Rectal smooth muscle tissue (tissue), 1 donor: ENCODE data around the gene ALDH1B1.
"Not testable (repeated sequence)": the region's sequence is repeated elsewhere in the genome, so short reads cannot be mapped to it uniquely, and the experiment has no call there.

ENCODE experiments used
- H3K27ac ChIP-seq: one replicate; pipeline ENCODE4 v1.7.0; 2013; ENCODE audit warnings: low read depth, low read length, inconsistent platforms
- H3K27me3 ChIP-seq: one replicate; pipeline ENCODE4 v1.7.0; 2013; ENCODE audit warnings: low read length; ENCODE audit not compliant: control insufficient read depth, insufficient read depth
- H3K36me3 ChIP-seq: one replicate; pipeline ENCODE4 v1.7.0; 2013; ENCODE audit warnings: low read length; ENCODE audit not compliant: control insufficient read depth, insufficient read depth
- H3K4me1 ChIP-seq: one replicate; pipeline ENCODE4 v1.7.0; 2013; ENCODE audit warnings: low read length; ENCODE audit not compliant: control insufficient read depth, insufficient read depth
- H3K4me3 ChIP-seq: one replicate; pipeline ENCODE4 v1.7.0; 2013; ENCODE audit warnings: low read length
- H3K9ac ChIP-seq: one replicate; pipeline ENCODE4 v1.7.0; 2013; ENCODE audit warnings: low read length

Gene ALDH1B1

DNA sequence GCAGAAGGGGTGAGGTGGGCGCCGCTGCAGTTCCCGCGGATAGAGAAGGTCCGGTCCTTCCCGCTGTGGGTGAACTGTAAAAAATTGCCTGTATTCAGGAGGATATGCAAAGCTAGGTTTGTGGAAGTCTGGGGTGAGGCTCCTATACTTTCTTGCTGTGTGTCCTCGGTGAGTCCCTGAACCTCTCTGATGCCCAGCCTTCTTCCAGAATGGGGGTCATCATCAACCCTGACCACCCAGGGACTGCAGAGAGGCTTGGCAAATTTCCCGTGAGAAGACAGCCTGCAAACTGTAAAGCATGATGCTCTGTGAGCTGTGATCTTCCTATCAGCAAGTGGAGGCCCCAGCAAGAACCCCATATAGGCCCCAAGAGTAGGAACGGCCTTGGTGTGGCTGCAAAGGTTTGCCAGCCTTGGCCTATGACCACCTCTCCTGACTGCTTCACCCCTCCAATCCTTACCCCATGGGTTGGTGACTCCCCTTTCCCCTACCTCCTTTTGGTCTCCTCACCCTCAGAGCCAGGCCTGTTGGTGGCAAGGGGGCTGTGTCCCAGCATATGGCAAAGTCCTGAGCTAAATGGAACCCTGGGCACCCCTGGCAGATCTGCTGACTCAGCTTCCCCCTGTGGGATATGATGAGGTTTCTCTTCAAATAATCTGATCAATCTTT, 760 bp downstream of the ALDH1B1 start:
- Histone ChIP-seq H3K27me3 (no peaks in the 10 kb centered on the region), H3K4me3 (peak overlapping the region; percentile 77), H3K4me1 (peaks cover 32% of the 10 kb centered on the region), H3K36me3 (peaks cover 12% of the 10 kb centered on the region), H3K27ac (peak overlapping the region; percentile 83), H3K9ac (peak overlapping the region; percentile 87)

- peak overlapping the region; percentile 32 for H3K4me3 ChIP-seq
Measured at GRCh38 chr9:38394416-38394815, 1.9 kb downstream of the ALDH1B1 start.

DNA sequence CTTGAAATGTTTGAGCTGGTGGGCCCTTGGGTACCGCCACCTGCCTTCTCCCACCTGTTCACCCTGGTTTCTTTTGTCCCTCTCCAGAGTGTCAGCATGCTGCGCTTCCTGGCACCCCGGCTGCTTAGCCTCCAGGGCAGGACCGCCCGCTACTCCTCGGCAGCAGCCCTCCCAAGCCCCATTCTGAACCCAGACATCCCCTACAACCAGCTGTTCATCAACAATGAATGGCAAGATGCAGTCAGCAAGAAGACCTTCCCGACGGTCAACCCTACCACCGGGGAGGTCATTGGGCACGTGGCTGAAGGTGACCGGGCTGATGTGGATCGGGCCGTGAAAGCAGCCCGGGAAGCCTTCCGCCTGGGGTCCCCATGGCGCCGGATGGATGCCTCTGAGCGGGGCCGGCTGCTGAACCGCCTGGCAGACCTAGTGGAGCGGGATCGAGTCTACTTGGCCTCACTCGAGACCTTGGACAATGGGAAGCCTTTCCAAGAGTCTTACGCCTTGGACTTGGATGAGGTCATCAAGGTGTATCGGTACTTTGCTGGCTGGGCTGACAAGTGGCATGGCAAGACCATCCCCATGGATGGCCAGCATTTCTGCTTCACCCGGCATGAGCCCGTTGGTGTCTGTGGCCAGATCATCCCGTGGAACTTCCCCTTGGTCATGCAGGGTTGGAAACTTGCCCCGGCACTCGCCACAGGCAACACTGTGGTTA, 3.3 kb downstream of the ALDH1B1 start:
- Histone ChIP-seq H3K27me3 (no peaks in the 10 kb centered on the region), H3K4me1 (peaks cover 12% of the 10 kb centered on the region), H3K4me3 (no peak overlapping the region), H3K36me3 (peaks cover 12% of the 10 kb centered on the region), H3K27ac (no peak overlapping the region), H3K9ac (no peak overlapping the region)

More at GRCh38 chr9:38394416-38394815, 1.9 kb downstream of the ALDH1B1 start:
- peak overlapping the region; percentile 2 for H3K27ac ChIP-seq
- peaks cover 12% of the 10 kb centered on the region for H3K36me3 ChIP-seq
- peaks cover 21% of the 10 kb centered on the region for H3K4me1 ChIP-seq
- H3K27me3 ChIP-seq: no peaks in the 10 kb centered on the region
- H3K9ac ChIP-seq: no peak overlapping the region

DNA sequence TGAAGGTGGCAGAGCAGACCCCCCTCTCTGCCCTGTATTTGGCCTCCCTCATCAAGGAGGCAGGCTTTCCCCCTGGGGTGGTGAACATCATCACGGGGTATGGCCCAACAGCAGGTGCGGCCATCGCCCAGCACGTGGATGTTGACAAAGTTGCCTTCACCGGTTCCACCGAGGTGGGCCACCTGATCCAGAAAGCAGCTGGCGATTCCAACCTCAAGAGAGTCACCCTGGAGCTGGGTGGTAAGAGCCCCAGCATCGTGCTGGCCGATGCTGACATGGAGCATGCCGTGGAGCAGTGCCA, 3.8 kb downstream of the ALDH1B1 start:
- H3K9ac ChIP-seq: no peak overlapping the region
- no peaks in the 10 kb centered on the region for H3K27me3 ChIP-seq
- H3K36me3 ChIP-seq: peaks cover 12% of the 10 kb centered on the region
- peaks cover 7% of the 10 kb centered on the region for H3K4me1 ChIP-seq
- no peak overlapping the region for H3K27ac ChIP-seq
- H3K4me3 ChIP-seq: no peak overlapping the region

DNA sequence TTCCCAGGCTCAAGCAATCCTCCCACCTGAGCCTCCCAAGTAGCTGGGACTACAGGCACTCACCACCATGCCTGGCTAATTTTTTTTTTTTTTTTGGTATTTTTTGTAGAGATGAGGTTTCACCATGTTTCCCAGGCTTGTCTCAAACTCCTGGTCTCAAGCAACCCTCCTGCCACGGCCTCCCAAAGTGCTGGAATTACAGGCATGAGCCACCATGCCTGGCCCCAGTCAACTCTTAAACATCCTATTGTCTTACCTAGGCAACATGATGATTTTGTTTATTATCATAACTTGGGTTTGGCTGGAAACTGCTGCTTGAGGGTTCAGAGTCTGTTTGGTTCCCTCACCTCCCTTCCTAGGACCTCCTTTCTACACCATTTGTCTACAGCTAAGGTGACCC, 6.7 kb downstream of the ALDH1B1 start:
- H3K27me3 ChIP-seq, H3K4me3 ChIP-seq, H3K27ac ChIP-seq, H3K9ac ChIP-seq, H3K4me1 ChIP-seq: not testable (repeated sequence)
- peaks cover 12% of the 10 kb centered on the region for H3K36me3 ChIP-seq

GRCh38 chr9:38401994-38402393, 9.5 kb downstream of the ALDH1B1 start:
- Histone ChIP-seq H3K4me1 (no peaks in the 10 kb centered on the region), H3K27me3 (no peaks in the 10 kb centered on the region), H3K36me3 (peaks cover 2% of the 10 kb centered on the region), H3K27ac (no peak overlapping the region), H3K9ac (no peak overlapping the region), H3K4me3 (no peak overlapping the region)

- no peak overlapping the region for H3K9ac ChIP-seq
- no peaks in the 10 kb centered on the region for H3K4me1 ChIP-seq
- H3K27me3 ChIP-seq: no peaks in the 10 kb centered on the region
- H3K36me3 ChIP-seq: no peaks in the 10 kb centered on the region
- no peak overlapping the region for H3K27ac ChIP-seq
- H3K4me3 ChIP-seq: no peak overlapping the region
Measured at GRCh38 chr9:38404314-38404713, 11.8 kb downstream of the ALDH1B1 start.

- Histone ChIP-seq H3K4me1 (no peaks in the 10 kb centered on the region), H3K4me3 (no peak overlapping the region), H3K27me3 (no peaks in the 10 kb centered on the region), H3K27ac (no peak overlapping the region), H3K9ac (no peak overlapping the region), H3K36me3 (no peaks in the 10 kb centered on the region)
Measured at GRCh38 chr9:38405785-38406184, 13.3 kb downstream of the ALDH1B1 start.

DNA sequence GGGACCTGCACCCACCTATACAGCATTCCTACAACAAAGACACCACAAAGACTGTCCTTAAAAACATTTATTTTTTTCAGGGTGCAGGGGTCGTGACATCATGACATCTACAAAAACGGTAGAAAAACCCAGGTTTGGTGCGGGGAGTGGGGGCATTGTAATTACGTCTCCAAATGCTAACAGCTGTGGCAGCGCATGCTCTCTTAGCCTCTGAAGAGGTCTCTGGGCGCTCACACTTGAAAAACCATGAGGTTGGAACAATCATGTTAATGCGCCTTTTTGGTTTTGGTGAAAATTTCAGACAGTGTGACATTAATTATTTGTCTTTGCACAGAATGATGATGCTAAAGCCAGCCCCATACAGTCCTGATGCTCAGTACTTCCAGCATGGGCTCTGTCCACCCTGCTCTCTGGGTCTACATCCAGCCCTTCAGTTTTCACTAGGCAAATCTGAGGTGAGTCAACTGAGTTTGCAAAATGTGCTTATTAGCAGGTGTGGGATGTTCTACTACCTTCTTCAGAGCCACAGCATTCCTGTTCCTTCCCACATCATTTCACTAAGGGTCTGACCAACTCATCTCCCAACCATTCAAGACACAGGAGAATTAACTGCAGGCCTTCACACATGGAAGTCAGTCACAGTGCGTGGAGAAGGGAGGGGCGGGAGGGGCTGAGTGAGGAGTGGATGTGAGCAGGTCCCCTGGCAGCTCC, 14.1 kb downstream of the ALDH1B1 start:
- Histone ChIP-seq H3K4me1 (no peaks in the 10 kb centered on the region), H3K27me3 (no peaks in the 10 kb centered on the region), H3K36me3 (no peaks in the 10 kb centered on the region), H3K4me3 (no peak overlapping the region), H3K27ac (no peak overlapping the region), H3K9ac (no peak overlapping the region)

DNA sequence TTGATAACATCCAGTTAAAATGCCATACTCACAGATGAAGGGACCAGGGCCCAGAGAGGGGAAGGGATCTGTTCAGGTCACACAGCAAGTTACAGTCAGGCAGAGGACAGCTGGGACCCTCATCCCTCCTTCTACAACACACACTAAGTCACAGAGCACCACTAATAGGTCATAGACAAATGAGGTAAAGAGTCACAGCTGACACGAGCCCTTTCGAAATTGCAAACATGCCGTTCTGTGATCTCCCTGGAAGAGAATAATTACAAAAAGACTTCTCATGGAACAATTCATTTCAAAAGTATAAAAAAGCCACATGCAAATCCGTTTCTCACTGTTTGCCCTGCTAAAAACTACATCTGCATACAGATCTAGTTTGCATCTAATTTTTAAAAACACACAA, 16.2 kb downstream of the ALDH1B1 start:
- Histone ChIP-seq H3K4me3 (no peak overlapping the region), H3K27me3 (no peaks in the 10 kb centered on the region), H3K36me3 (no peaks in the 10 kb centered on the region), H3K4me1 (no peaks in the 10 kb centered on the region), H3K27ac (no peak overlapping the region), H3K9ac (no peak overlapping the region)

GRCh38 chr9:38412751-38413150, 20.2 kb downstream of the ALDH1B1 start:
- H3K27ac ChIP-seq: no peak overlapping the region
- H3K4me1 ChIP-seq: no peaks in the 10 kb centered on the region
- H3K27me3 ChIP-seq: no peaks in the 10 kb centered on the region
- H3K36me3 ChIP-seq: no peaks in the 10 kb centered on the region
- H3K9ac ChIP-seq: no peak overlapping the region
- H3K4me3 ChIP-seq: no peak overlapping the region

DNA sequence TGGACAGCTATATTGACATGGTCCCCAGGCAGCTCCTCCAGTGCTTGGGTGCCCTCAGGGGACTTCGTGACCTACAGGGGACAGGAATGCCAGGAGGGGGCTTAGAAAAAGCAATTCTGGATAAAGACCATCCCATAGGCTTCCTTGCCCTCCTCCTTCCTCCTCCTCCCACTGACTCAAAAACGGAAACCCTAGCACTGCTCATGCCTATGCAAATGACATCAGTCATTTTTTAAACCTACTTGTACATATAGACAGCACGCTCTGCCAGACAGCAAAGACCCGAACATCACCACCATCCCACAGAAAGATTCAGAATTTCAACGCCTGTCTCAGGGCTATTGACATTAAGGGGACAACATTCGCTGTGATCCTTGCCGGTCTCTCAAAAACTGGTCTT, 20.8 kb downstream of the ALDH1B1 start:
- H3K36me3 ChIP-seq: no peaks in the 10 kb centered on the region
- H3K9ac ChIP-seq: no peak overlapping the region
- H3K27me3 ChIP-seq: no peaks in the 10 kb centered on the region
- H3K4me1 ChIP-seq: no peaks in the 10 kb centered on the region
- H3K27ac ChIP-seq: no peak overlapping the region
- H3K4me3 ChIP-seq: no peak overlapping the region
